ENCODE results near the gene LY86.

Gene LY86

DNA sequence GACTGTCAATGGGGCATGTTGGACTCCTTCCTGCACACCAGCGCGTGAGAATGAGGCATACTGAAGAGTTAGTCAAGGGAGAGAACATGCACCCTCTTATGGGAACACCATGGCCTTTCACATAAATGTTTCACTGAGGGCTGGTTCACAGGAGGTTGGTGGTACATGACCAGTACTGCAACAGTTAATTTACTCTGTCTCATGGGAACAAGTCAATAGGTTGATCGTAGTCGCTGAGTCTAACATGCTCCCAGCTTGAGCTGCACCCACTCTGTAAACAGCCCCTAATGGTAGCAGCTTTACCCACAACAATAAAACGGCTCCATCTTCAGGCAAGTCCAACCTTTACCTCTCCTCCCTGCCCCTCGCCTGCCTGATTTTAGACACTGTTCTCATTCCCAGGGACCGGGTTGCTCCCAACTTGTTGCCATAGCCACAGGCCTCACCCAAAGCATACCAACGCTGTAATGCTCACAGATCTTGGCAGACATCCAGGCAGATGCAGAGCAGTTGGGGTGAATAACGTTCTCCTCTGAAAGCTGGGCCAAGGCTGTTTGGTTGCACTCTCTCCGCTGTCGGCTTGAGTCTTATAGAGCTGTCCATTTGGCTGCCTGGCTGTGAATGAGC lies 111.3 kb downstream of the LY86 start:
- no peak overlapping the region for H3K27ac Mint-ChIP-seq
- CTCF ChIA-PET = interaction anchor here (0.6 to 1.4 kb wide), 4 partner anchors 12 to 448 kb away, joined by 3 to 4 read pairs (median 3); no protein-coding TSS in a partner anchor
- H3K27me3 Mint-ChIP-seq = peaks cover 54% of the 10 kb centered on the region
- no peak overlapping the region for H3K4me3 Mint-ChIP-seq
- H3K36me3 Mint-ChIP-seq = no peaks in the 10 kb centered on the region
- no peaks in the 10 kb centered on the region for H3K9me3 Mint-ChIP-seq
- peaks cover 47% of the 10 kb centered on the region for H3K4me1 Mint-ChIP-seq
- no peak for DNase-seq

DNA sequence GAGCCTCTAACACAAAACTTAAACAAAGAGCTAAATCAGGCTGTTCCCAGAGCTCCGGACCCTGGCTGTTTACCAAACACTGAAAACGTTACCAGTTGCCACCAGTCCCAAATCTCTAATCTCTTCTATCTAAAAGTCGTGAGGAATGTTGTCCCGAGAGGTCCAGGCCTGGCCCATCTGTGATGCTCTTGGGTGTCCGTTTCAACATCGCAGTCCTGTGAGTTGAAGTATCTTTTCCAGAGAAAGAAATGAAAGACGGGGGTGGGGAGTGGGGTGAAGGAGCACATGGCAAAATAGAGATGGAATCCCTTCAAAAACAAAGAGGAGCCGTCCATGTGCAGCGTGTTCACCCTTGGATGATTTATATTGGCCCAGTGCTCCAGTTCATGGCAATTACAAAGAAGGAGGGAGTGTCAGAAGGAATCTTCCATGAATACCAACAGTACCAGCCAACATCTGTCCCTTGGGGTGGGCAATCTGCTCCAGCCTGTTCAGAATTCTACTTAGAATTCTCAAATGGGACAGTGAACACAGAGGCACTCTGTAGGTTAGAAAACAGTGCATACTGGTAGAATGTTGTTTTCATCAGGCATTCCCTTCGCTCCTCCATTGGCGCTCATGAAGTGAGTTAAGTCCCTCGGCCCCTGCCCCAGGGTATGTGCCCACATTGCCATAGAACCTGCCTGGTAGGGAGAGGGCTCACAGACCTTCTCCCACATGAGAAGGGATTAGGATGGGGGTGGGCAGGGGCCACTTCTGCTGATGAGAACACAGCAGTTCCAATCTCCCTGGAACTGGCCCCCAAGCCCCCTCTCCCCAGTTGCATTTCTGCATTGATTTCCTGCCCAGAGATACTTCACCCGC lies 112.1 kb downstream of the LY86 start:
- no peak overlapping the region for H3K4me3 Mint-ChIP-seq
- H3K9me3 Mint-ChIP-seq = no peaks in the 10 kb centered on the region
- no peak for DNase-seq
- no peaks in the 10 kb centered on the region for H3K36me3 Mint-ChIP-seq
- H3K27me3 Mint-ChIP-seq = peaks cover 50% of the 10 kb centered on the region
- H3K4me1 Mint-ChIP-seq = peaks cover 41% of the 10 kb centered on the region
- CTCF ChIA-PET = interaction anchor here (0.6 to 1.4 kb wide), 3 partner anchors 11 to 447 kb away, joined by 3 read pairs; no protein-coding TSS in a partner anchor
- H3K27ac Mint-ChIP-seq = no peak overlapping the region

DNA sequence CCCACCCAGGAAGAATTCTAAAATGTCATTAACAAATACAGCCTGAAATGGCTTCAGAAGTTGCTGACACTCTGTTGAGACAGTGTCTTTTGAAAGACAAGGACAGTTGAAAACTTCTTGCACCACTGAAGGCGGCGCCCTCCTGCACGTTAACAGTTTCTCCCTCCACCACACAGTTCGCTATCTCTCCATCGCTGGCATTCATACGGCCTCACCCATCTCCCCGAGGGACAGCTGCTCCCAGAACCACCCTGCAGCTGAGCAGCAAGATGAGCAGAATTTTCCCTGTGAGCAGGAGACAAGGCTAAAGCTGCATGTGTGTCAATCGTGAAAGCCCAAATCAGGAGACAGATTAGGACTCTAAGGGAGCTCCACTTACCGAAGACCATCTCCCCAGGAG lies 113.3 kb downstream of the LY86 start:
- Mint-ChIP-seq H3K4me1 (peaks cover 29% of the 10 kb centered on the region), H3K9me3 (no peaks in the 10 kb centered on the region), H3K4me3 (no peak overlapping the region), H3K27me3 (peaks cover 50% of the 10 kb centered on the region), H3K27ac (no peak overlapping the region), H3K36me3 (no peaks in the 10 kb centered on the region)
- DNase-seq = no peak
- CTCF ChIA-PET = interaction anchor here (0.8 to 1.0 kb wide), 2 partner anchors 13 to 19 kb away, joined by 3 read pairs; no protein-coding TSS in a partner anchor

DNA sequence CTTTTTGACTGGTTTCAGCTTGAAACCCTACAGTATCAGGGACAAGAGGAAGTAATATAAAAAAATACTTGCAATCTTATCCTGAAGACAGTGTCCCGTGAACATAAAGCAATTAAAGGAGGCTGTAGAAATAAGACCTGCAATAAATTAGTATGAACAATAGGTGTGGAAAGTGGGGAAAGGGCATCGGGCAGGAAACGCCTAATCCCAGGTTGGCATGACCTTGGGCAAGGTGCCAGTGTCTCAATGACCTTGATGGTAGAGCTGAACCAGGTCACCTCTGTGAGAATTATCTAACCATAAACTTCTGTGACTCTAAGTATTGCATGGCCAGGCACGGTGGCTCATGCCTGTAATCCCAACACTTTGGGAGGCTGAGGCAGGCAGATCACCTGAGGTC lies 115.2 kb downstream of the LY86 start:
- Mint-ChIP-seq H3K9me3 (no peaks in the 10 kb centered on the region), H3K4me3 (no peak overlapping the region), H3K27me3 (peaks cover 68% of the 10 kb centered on the region), H3K4me1 (peaks cover 17% of the 10 kb centered on the region), H3K36me3 (no peaks in the 10 kb centered on the region), H3K27ac (no peak overlapping the region)
- CTCF ChIA-PET = interaction anchor here (1.6 kb wide), 1 partner anchor 27 kb away, joined by 7 read pairs; no protein-coding TSS in a partner anchor
- no peak for DNase-seq

All from activated naive CD4-positive, alpha-beta T cell treated with anti-CD3 and anti-CD28 coated beads, Interleukin-2, amount 10 ng/mL, durations not matched to agents 7 days and 5 days (primary cell).